ENCODE measurements around the gene GMDS.

The GMDS gene

DNA sequence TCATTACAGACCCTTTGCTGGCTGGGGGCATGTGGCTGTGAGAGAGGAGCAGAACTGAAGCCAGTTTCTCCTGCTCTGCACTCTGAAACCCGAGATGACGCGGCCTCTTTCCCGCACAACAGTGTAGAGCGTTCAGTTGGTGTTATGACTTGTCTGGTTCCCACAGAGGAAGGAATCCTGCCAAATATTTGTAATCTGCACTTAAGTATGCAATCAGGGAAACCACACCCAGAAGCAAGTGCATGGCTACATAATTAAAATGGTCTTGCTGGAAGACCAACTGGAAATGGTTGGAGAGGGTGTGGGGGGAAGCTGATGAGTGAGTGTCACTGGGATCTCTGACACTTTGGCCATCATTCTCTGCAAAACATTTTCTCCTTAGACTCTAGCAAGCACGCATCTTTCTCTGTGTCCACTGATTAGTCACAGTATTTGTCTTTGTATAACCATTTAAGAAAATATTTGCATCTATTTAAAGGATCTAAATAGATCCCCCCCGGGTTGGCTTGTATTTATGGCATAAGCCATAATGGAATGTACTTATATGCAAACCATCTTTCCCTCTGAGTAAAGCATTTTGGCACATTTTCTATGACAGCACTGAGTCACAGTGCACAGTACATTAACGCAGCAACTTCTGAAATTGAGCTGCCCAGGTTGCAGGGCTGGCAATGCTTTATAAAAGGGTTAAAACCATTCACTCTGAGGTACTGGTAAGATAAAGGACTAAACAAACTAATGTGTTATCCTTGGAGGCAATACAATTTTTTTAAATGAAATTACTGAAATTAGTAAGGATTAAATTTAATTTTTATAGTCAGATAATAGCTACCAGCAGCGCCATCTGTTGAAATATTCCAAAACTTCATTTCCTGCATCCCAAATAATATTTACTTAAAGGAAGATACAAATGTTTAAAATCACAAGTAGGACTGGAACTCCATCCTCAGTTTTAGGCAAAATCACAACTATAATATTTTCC lies 559.0 kb downstream of the GMDS start:
- TF ChIP-seq EZH2phosphoT487 (IDR thresholded peaks at IDR 0.05; ENCODE audit: low read length), result no peak
- TF ChIP-seq, protein P1, sequence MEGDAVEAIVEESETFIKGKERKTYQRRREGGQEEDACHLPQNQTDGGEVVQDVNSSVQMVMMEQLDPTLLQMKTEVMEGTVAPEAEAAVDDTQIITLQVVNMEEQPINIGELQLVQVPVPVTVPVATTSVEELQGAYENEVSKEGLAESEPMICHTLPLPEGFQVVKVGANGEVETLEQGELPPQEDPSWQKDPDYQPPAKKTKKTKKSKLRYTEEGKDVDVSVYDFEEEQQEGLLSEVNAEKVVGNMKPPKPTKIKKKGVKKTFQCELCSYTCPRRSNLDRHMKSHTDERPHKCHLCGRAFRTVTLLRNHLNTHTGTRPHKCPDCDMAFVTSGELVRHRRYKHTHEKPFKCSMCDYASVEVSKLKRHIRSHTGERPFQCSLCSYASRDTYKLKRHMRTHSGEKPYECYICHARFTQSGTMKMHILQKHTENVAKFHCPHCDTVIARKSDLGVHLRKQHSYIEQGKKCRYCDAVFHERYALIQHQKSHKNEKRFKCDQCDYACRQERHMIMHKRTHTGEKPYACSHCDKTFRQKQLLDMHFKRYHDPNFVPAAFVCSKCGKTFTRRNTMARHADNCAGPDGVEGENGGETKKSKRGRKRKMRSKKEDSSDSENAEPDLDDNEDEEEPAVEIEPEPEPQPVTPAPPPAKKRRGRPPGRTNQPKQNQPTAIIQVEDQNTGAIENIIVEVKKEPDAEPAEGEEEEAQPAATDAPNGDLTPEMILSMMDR (IDR thresholded peaks at IDR 0.05; ENCODE audit: low read length), result no peak
- TF ChIP-seq EZH2 (optimal IDR thresholded peaks at IDR 0.05; ENCODE audit: low read depth, low read length), result no peak
- H3K9me3 ChIP-seq (replicated peaks; ENCODE audit: insufficient read depth, low read length), result no peaks in the 10 kb centered on the region
- H3K4me2 ChIP-seq (ENCODE audit: low read depth, low read length), result no peak overlapping the region
- H3K79me2 ChIP-seq (ENCODE audit: low read length), result no peaks in the 10 kb centered on the region
- H3K27me3 ChIP-seq (replicated peaks; ENCODE audit: insufficient read depth, low read length), result no peaks in the 10 kb centered on the region
- no peak overlapping the region for H2AFZ ChIP-seq (ENCODE audit: low read length)
- H3K36me3 ChIP-seq (replicated peaks; ENCODE audit: insufficient read depth, low read length), result no peaks in the 10 kb centered on the region
- no peak for DNase-seq
- H3K27ac ChIP-seq (ENCODE audit: low read length), result no peak overlapping the region
- H3F3A ChIP-seq (ENCODE audit: insufficient read depth, low read length), result no peaks in the 10 kb centered on the region
- no peaks in the 10 kb centered on the region for H3K9me2 ChIP-seq (replicated peaks; ENCODE audit: insufficient read depth, low read length)
- no peaks in the 10 kb centered on the region for H3K4me1 ChIP-seq (ENCODE audit: low read length)
- no peak overlapping the region for H3K9ac ChIP-seq (ENCODE audit: low read length)
- no peaks in the 10 kb centered on the region for H4K20me1 ChIP-seq (ENCODE audit: insufficient read depth, low read length)
- no peak overlapping the region for H3K4me3 ChIP-seq (ENCODE audit: low read length)

GRCh38 chr6:1679688-1680068 lies 565.7 kb downstream of the GMDS start:
- no peak overlapping the region for H3K4me2 ChIP-seq (ENCODE audit: low read depth, low read length)
- no peak overlapping the region for H3K4me3 ChIP-seq (ENCODE audit: low read length)
- H4K20me1 ChIP-seq (ENCODE audit: insufficient read depth, low read length), result no peaks in the 10 kb centered on the region
- no peaks in the 10 kb centered on the region for H3K27me3 ChIP-seq (replicated peaks; ENCODE audit: insufficient read depth, low read length)
- no peak overlapping the region for H2AFZ ChIP-seq (ENCODE audit: low read length)
- no peaks in the 10 kb centered on the region for H3K79me2 ChIP-seq (ENCODE audit: low read length)
- no peak overlapping the region for H3K9ac ChIP-seq (ENCODE audit: low read length)
- no peaks in the 10 kb centered on the region for H3K36me3 ChIP-seq (replicated peaks; ENCODE audit: insufficient read depth, low read length)
- no peak for DNase-seq
- H3K27ac ChIP-seq (ENCODE audit: low read length), result no peak overlapping the region
- H3K9me2 ChIP-seq (replicated peaks; ENCODE audit: insufficient read depth, low read length), result no peaks in the 10 kb centered on the region
- no peaks in the 10 kb centered on the region for H3K4me1 ChIP-seq (ENCODE audit: low read length)
- H3F3A ChIP-seq (ENCODE audit: insufficient read depth, low read length), result no peaks in the 10 kb centered on the region
- no peaks in the 10 kb centered on the region for H3K9me3 ChIP-seq (replicated peaks; ENCODE audit: insufficient read depth, low read length)
- no peak for TF ChIP-seq EZH2phosphoT487 (IDR thresholded peaks at IDR 0.05; ENCODE audit: low read length)
- TF ChIP-seq, protein P1 (IDR thresholded peaks at IDR 0.05; ENCODE audit: low read length), result no peak
- TF ChIP-seq EZH2 (optimal IDR thresholded peaks at IDR 0.05; ENCODE audit: low read depth, low read length), result no peak

- Histone ChIP-seq H3K9ac (ENCODE audit: low read length) (no peak overlapping the region), H2AFZ (ENCODE audit: low read length) (no peak overlapping the region), H3K79me2 (ENCODE audit: low read length) (no peaks in the 10 kb centered on the region), H3K4me1 (ENCODE audit: low read length) (no peaks in the 10 kb centered on the region), H3K4me2 (ENCODE audit: low read depth, low read length) (no peak overlapping the region), H4K20me1 (ENCODE audit: insufficient read depth, low read length) (no peaks in the 10 kb centered on the region), H3F3A (ENCODE audit: insufficient read depth, low read length) (no peaks in the 10 kb centered on the region), H3K4me3 (ENCODE audit: low read length) (no peak overlapping the region), H3K36me3 (replicated peaks; ENCODE audit: insufficient read depth, low read length) (no peaks in the 10 kb centered on the region), H3K27me3 (replicated peaks; ENCODE audit: insufficient read depth, low read length) (no peaks in the 10 kb centered on the region), H3K9me3 (replicated peaks; ENCODE audit: insufficient read depth, low read length) (no peaks in the 10 kb centered on the region), H3K27ac (ENCODE audit: low read length) (no peak overlapping the region), H3K9me2 (replicated peaks; ENCODE audit: insufficient read depth, low read length) (no peaks in the 10 kb centered on the region)
- no peak for TF ChIP-seq EZH2 (optimal IDR thresholded peaks at IDR 0.05; ENCODE audit: low read depth, low read length)
- TF ChIP-seq EZH2phosphoT487 (IDR thresholded peaks at IDR 0.05; ENCODE audit: low read length), result no peak
- TF ChIP-seq, protein P1 (IDR thresholded peaks at IDR 0.05; ENCODE audit: low read length), result no peak
- DNase-seq, result no peak
Measured at GRCh38 chr6:1679031-1679687, 566.2 kb downstream of the GMDS start.
